GM18873 (cell line): ENCODE data around the gene ATP13A4.

Experiments
- ATAC-seq: cut with Tn5 transposase; IDR thresholded peaks from one replicate; pipeline ENCODE4 v1.9.1; 2021; ENCODE audit warnings: mild to moderate bottlenecking, moderate library complexity, moderate number of reproducible peaks; ENCODE audit not compliant: unreplicated experiment, low FRiP score

ATP13A4 gene

DNA sequence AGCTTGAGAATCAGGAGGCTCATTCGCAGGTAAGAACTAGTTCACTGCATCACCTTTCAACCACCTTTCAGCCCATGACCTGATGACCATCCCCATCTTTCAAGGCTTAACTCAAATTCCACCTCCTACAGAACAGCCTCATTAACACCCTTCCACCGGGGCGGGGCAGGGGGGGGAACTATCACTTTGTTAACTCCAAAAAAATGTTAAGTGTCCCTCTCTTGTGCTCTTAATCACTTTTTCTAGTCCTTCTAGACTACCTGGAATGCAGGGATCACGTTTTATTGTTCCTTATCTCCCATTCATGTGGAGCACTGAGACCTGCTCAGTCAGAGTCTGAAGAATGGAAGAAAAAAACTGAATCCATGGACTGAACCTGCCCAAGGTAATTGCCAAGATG lies 51.8 kb downstream of the ATP13A4 start:
- no peak for ATAC-seq

DNA sequence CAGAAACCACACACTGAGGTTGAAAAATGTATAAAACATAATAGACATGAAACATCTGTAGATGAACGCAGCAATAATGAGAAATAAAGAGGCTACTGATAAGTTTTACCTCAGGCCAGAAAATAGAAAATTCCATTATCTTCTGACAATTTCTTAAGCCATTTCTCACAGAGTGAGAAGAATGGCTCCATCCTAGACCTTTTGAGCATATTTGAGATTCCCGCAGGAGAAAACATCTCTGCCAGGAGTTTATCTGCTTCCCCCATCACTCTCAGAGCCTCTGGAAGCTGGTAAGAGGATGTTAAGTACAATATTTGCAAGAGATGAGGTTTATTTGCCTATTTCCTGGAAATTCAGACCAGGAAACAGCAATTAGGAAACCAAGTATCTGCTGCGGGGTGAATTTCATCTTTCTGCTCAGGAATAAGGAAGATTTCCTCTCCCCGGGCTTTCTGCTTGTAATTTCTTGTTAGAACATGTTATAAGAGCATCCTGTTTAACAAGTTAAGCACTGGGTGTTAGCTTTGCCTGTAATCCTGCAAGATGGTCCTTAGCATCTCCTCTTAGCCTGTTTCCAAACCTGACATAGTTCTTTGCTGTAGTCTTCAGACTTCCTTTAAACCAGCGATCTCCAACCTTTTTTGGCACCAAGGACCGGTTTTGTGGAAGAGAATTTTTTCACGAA lies 54.8 kb downstream of the ATP13A4 start:
- ATAC-seq = no peak

DNA sequence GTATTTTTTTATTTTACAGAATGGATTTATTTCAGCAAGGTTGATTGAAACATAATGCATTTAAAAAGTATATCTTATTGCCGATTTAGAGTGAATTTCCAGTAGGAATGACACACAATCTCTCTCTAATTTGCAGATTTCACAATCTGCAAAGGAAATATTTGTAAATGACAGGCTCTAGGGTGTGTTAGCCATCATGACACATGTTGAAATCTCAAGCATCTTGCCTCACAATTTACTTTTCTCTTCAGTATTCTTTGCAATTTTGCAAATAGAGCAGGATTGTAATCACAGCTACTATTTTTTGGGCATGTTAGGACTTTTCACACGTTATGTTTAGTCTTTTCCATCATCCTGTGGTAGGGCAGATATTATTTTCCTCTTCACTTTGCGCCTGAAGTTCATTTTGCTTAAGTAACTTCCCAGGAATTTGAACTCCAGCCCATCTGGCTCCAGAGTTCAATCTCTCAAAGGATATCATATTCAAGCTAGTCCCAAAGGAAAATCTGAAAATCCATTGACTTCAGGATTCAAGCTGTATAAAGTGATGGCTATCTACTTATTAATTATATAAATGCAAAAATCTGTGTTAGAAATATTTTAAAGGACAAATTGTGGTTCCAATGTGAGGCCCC lies 55.4 kb downstream of the ATP13A4 start:
- no peak for ATAC-seq

DNA sequence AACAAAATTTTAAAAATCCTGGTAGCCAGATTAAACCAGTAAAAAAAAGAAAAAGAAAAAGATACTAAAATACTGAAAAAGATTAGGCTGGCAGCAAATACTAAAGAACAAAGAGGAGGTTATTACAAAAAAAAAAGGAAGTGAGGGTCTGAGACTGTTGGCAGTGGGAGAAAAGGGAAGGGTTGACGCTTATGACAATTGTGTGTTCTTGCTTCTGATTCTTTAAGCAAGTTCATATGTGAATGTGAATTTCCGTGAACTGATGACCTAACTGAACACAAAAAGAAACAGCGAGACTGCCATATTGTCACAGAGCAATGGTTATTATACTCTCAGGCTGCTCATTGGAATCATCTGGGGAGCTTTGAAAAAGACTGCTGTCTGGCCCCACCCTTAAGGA lies 56.5 kb downstream of the ATP13A4 start:
- ATAC-seq = no peak

DNA sequence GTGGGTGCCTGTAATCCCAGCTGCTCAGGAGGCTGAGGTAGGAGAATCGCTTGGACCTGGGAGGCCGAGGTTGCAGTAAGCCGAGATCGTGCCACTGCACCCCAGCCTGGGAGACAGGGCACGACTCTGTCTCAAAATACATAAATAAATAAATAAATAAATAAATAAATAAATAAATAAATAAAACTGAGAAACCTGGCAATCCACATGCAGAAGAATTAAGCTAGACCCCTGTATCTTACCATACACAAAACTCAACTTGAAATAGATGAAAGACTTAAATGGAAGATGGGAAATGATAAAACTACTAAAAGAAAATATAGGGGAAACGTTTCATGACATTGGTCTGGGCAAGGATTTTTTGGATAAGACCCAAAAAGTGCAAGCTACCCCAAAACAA lies 58.0 kb downstream of the ATP13A4 start:
- no peak for ATAC-seq

DNA sequence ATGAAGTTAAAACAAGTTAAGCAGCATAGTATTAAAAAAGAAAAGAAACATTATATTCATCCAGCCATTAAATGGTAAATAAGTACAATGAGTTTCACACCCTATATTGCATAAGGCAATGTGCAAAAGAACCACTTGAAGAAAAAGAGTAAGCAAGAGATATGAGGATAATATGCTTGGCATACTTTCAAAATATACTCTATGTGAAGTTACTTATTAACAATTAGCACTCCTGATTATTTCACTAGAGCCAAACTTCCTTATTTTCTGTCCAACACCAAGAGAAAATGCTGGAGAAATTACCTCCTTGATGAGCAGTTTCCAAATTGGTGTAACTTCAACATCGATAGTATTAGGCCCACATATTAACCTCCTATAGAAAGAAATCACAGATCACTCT lies 63.7 kb downstream of the ATP13A4 start:
- no peak for ATAC-seq

DNA sequence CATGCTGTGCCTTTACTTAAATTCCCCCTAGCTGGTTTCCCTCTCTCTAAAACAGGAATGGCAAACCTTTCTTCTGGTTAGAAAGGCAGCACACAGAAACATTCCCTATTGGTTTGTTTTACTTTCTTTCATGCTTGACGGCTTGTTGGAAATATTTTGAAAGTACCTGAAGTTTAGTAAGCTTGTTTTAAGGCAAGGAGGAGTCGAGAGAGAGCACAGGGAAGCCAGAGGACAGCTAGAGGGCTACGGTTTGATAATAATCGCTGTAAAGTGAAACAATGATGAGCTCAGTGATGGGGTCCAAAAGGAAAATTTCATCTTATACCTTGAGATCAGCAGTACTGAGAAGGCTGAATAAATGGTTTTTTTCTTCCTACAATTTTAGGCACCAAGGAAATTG lies 64.1 kb downstream of the ATP13A4 start:
- no peak for ATAC-seq

DNA sequence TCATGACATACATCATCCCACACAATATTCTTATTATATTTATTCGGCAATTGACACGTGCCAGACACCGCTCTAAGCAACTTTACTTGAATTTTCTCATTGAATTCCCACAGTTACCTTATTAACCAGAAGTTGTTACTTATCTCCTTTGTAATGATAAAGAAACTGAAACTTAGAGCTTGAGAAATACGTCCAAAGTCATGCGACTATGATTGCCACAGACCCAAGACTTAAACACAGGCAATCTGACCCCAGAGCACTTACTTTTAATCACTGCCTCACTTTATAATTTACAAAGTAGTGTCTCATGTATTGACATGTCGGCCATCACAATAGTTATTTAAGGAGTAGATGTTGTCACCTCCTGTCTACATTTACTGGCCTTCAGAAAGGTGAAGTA lies 64.7 kb downstream of the ATP13A4 start:
- ATAC-seq = no peak

DNA sequence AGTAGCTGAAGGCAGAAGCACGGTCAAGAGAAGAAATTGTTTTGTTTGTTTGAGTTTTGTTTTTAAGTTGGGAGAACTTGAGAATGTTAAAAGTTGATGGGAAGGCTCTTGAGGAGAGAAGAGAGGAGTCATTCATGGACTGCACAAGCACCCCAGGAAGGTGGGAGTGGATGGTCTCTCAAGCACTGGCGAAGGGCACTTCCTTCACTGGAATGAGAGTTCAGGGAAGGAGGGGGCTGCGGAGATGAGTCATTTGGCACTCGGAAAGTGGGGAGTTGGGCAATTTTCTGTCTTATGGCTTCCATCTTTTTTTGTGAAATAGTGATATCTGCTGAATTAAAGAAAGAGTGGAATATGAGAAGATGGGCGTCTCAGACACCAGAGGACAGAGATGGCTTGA lies 66.0 kb downstream of the ATP13A4 start:
- ATAC-seq = no peak

DNA sequence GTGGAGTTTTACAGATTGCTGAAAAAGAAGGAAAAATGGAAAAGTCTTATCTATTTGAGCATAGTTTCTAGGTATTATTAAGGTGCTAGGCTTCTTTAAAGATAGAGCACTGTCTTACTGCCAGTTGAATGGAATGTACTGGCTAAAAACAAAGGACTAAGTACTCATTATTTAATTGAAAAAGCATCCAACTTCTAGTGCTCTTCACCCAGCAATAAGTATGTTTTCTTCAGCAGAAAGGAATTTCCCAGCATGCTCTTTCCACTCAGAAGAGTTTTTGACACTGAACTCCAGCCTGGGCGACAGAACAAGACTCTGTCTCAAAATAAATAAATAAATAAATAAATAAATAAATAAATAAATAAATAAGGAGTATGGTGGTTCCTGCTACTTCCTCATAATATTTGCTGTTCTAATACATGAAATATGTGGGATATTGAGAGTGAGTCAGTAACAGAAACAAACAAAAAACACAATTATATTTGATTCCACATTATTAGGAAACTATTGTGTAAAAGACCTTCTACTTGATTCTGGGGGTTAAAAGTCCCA lies 70.6 kb downstream of the ATP13A4 start:
- ATAC-seq = no peak

DNA sequence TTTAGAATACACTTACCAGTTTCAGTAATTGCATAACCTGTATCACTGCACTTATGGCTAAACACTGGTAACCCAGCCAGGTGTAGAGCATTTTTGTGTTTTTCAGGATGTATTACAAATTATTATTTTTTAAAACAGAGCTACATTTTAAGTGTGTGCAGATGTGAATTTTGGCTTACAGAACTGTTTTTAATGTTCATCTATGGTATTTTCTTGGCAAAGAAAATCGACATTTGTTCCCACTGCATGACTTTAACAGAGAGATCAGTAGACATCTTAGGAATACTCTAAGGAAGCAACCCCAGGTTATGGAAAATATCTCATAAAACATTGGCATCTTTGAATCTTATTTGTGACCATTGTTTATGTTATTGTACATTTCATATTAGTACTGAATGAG lies 73.3 kb downstream of the ATP13A4 start:
- ATAC-seq = no peak

DNA sequence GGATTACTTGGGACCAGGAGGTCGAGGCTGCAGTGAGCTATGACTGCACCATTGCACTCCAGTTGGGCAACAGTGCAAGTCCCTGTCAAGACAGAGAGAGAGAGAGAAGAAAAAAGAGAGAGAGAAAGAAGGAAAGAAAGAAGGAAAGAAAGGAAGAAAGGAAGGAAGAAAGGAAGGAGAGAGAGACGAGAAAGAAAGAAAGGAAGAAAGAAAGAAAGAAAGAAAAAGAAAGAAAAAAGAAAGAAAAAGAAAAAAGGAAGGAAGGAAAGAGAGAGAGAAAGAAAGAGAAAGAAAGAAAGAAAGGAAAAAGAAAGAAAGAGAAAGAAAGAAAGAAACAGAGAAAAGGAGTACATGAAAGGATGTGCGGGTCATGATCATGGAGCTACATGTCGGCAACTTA lies 80.2 kb downstream of the ATP13A4 start:
- ATAC-seq = no peak

DNA sequence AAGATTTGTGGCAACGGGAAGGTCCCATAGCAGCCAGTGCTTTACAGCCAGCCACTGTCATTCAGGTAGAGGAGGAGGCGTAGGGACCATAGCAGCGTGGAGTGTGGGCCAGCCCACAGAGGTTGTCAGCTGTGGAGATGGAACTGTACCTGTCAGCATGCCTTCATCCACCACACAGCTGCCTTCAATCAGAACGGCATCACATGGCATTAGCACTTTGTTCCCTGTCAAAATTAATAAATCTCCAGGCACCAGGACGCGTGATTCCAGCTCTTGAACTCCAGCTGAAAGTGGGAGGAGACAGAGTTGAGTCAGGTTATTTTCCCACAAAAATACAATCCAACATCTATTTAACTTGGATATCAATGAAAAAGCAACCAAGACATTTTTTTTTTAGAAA lies 84.0 kb downstream of the ATP13A4 start:
- ATAC-seq = no peak

DNA sequence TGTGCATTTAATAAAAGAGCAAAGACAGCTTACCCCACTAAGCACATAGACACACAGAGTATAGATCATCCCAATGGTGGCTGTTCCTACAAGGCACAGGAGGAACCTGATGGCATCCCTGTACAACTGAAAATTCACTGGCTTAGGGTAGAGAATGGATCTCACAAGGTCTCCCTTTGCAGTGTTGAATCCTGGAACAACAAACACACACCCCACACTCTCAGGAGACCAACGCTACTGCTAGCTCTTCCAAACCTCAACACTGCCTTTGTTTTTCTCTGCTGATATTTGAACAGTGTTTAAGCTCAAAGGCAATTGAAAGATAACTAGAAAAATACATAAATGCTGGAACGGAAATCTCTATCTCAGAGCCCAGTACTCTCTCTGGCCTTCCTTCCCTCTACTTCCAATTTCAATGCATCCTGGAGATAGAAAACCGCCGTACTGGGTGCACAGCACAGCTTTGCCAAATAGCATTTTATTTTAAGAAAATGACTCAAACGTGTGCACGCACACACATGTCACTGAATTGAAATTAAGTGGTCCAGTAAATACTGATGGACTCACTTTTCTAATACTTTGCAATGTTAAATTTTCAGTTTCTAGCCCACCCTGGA lies 88.6 kb downstream of the ATP13A4 start:
- ATAC-seq = no peak

DNA sequence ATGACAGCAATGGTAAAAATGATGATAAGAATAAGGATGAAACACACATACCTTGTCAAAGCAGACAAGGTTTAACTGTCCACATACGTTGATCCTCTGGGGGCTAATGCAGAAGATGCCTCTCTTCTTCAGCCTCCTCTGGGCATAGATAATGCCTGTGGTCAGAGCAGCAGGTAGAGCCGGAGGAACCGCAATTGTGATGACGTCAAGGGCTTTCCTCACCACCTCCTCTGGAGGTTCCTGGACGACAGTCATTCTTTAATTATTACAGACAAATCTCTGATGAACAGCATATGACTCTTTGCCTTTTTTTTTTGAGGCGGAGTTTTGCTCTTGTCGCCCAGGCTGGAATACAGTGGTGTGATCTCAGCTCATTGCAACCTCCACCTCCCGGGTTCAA lies 89.8 kb downstream of the ATP13A4 start:
- ATAC-seq = no peak

DNA sequence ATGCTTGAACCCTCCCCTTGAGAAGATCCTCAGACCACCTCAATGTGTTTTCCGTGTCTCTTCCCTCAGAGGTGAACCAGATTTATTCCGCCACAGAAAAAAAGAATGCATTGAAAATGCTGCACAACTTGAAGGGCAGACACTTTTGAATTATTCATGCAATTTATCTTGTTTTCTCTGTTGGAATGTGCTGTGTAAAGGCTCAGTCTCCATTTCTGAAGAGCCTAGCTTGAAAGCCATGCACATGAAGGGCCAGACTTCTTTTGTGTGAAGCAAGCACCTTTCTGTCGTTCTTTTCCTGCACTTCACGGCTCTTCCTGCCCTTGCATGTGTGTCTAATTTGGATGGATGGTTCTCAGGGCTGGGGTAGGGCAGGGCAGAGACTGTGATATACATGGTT lies 97.2 kb downstream of the ATP13A4 start:
- no peak for ATAC-seq

DNA sequence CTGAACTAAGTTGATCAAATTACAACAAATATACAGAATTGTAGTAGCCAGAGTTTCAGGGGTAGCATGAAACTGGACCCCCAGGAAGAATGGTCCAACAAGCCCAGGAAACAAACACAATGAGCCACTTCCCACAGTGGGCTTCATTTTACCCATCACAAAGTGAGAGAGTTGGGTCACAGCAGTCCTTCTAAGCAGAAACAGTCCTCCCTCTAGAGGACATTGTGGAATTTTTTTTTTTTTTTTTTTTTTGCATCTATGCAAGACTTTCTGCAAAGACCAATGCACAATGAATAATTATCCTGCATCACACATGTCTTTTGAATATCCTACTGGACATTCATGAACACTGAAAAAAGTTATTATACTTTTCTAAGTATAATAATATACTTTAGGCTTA lies 102.4 kb downstream of the ATP13A4 start:
- ATAC-seq = no peak

DNA sequence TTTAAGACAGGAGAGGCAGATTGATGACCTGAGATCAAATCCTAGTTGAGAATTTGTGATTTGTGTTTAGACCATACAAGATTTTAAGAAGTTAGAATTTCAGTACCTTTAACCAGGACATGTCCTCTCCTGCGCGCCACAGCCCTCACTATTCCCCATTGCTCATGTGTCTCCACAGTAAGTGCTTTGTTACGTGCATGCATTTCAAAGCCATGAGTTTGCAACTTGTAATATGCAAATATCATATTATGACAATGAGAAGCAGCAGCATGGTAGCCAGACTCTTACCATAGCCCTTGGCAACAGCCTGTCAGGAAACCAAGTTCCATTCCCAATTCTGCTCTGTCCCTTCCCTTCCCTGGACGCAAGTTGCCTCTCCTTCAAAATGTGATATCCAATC lies 102.8 kb downstream of the ATP13A4 start:
- ATAC-seq = no peak

DNA sequence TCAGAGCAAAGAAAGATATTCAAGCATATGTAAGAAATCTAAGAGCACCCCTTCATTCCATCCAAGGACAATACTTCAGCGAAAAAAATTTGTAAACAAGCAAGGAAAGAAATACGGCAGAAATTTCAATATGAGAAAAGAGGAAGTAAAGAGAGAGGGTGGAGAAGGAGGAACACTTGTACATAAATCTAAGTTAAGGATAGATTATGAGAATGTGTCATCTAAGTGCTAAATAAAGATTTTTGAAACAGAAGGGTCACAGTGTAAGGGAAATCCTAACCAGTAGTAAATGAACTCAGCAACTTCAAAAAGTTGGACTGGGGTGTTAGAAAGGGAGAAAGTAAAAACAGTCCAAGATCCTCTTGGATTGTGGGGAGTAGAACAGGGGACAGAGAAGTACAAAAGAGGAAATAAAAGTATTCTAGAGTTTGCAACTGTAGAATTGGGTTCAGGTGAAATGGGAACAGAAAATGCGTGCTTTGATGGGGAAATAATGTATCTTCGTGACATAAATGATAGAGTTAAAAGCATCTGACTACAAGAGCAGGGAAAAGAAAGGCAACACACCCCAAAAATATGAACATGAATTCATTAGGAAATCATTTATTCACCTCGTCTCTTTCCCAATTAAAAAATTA lies 107.6 kb downstream of the ATP13A4 start:
- ATAC-seq = no peak

DNA sequence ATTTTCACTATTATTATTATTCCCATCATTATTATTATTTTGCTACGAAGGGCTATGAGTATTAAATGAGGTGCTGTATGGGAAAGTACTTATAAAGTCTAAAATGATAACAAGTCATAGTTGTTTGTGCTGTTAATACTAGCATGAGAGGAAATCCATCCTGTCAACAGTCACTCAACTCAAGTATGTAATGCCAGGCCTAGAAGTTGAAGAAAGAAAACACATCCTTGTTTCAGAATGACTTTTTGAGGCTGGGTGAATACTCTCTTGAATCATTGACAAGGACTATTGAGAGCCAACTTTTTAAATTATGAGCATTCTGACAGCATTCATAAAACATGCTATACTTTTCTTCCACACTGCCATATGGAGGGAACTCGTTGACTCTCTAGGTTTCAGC lies 115.3 kb downstream of the ATP13A4 start:
- no peak for ATAC-seq

DNA sequence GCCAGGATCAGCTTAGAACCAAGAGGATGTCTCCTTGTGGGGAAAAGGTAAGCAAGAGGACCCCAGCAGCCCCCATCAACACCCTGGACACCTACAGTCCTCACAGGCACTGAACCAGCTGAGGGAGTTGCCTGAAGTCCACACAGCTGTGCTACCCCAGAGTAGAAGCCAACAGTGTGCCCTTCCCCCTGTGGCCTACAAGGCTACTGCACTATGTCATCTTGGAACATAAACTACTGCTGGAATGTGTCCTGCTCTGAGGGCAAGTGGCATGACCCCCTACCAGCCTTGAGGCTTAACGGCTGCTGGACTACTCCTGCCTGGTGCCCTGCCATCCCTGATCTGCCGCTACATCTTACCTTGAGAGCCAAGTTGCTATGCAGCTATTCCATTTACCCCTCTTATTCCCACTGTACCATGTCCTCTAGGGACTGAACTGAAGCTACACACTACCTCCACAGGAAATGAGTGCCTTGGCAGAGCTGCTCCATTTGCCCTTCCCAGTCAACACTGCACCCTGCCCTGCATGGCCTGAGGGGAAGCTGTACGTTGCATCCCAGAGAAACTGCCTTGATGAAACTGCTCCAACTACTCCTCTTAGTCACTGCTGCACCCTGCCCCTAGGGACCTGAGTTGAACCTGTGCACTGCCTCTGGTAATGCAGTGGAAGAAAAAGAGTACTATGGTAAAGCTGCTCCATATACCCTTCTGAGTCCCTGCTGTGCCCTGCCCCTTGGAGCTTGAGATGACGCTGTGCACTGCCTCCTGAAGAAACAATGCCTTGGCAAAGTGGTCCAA lies 135.9 kb downstream of the ATP13A4 start:
- ATAC-seq = no peak
